Keratinocyte (primary cell): ENCODE data around the gene LSM10. TPM values are rescaled to one million over a fixed set of nuclear protein-coding genes. Genes with fewer than 3 reads are reported as not detected.

Experiments used
- DNase-seq: peaks from one replicate; pipeline ENCODE4 v3.0.0-alpha.2; 2011; ENCODE audit warnings: low read depth, missing footprints, low spot score
- FAIRE-seq: peaks from 2 replicates; lab custom pipeline; 2011; peaks lifted over from hg19 to GRCh38; lab: Jason Lieb, UNC
- H2AFZ ChIP-seq: 2 replicates; pipeline ENCODE4 v1.6.0; 2012; ENCODE audit warnings: low read length, control low read depth, inconsistent platforms; ENCODE audit not compliant: control insufficient read depth
- H3K27ac ChIP-seq: 2 replicates; pipeline ENCODE4 v1.5.1; 2011; ENCODE audit warnings: low read length; ENCODE audit not compliant: control insufficient read depth, insufficient read depth
- H3K27me3 ChIP-seq: 3 replicates; pipeline ENCODE4 v1.6.0; 2011; ENCODE audit warnings: low read length; ENCODE audit not compliant: control insufficient read depth, insufficient read depth; ENCODE audit errors: extremely low read depth
- H3K36me3 ChIP-seq, 2 experiments: 2 replicates in 1 of 2; 3 replicates in 1 of 2; pipeline ENCODE4 v1.5.1; 2011; ENCODE audit warnings: low read length in 2 of 2, mild to moderate bottlenecking in 1 of 2; ENCODE audit not compliant: control insufficient read depth in 2 of 2, insufficient read depth in 2 of 2; ENCODE audit errors: extremely low read depth in 1 of 2
- H3K4me1 ChIP-seq: 3 replicates; pipeline ENCODE4 v1.5.1; 2011; ENCODE audit warnings: low read length; ENCODE audit not compliant: control insufficient read depth, insufficient read depth; ENCODE audit errors: extremely low read depth
- H3K4me2 ChIP-seq: 3 replicates; pipeline ENCODE4 v1.6.0; 2011; ENCODE audit warnings: low read depth, low read length; ENCODE audit not compliant: control insufficient read depth, insufficient read depth; ENCODE audit errors: extremely low read depth
- H3K4me3 ChIP-seq, 3 experiments: fragments of 200-600 bp in 1 of 3; sonication (generic) in 1 of 3; 2 replicates in 2 of 3; 3 replicates in 1 of 3; pipeline ENCODE4 v1.5.1; 2011 to 2016; ENCODE audit warnings: low read length in 3 of 3, mild to moderate bottlenecking in 3 of 3, control low read depth in 2 of 3, inconsistent platforms in 1 of 3, low read depth in 1 of 3, mixed read lengths in 1 of 3, mixed run types in 1 of 3, moderate library complexity in 1 of 3; ENCODE audit not compliant: control insufficient read depth in 2 of 3, insufficient read depth in 2 of 3; ENCODE audit errors: extremely low read depth in 1 of 3
- H3K79me2 ChIP-seq: 2 replicates; pipeline ENCODE4 v1.6.0; 2012; ENCODE audit warnings: low read length; ENCODE audit not compliant: control insufficient read depth, insufficient read depth
- H3K9ac ChIP-seq: 3 replicates; pipeline ENCODE4 v1.6.0; 2011; ENCODE audit warnings: low read length; ENCODE audit not compliant: control insufficient read depth, insufficient read depth; ENCODE audit errors: extremely low read depth
- H3K9me1 ChIP-seq: 3 replicates; pipeline ENCODE4 v1.6.0; 2011; ENCODE audit warnings: low read length; ENCODE audit not compliant: control insufficient read depth, insufficient read depth; ENCODE audit errors: extremely low read depth
- H3K9me3 ChIP-seq: 2 replicates; pipeline ENCODE4 v1.5.1; 2012; ENCODE audit warnings: low read depth, low read length; ENCODE audit not compliant: control insufficient read depth
- H4K20me1 ChIP-seq: 3 replicates; pipeline ENCODE4 v1.6.0; 2011; ENCODE audit warnings: low read length; ENCODE audit not compliant: control insufficient read depth, insufficient read depth; ENCODE audit errors: extremely low read depth
- CTCF ChIP-seq, 3 experiments: IDR thresholded peaks in 1 of 3; conservative IDR thresholded peaks in 1 of 3; optimal IDR thresholded peaks in 1 of 3; 2 replicates in 2 of 3; 3 replicates in 1 of 3; pipeline versions ENCODE3 to v1.5.1; 2011; ENCODE audit warnings: low read length in 3 of 3, mild to moderate bottlenecking in 3 of 3, moderate library complexity in 2 of 3, control low read depth in 1 of 3, inconsistent platforms in 1 of 3; ENCODE audit not compliant: insufficient read depth in 2 of 3; ENCODE audit errors: extremely low read depth in 1 of 3
- EZH2 ChIP-seq: IDR thresholded peaks from one replicate; pipeline ENCODE4 v1.6.1; 2012; ENCODE audit warnings: inconsistent platforms, mild to moderate bottlenecking, low read length, moderate library complexity
- dilution Hi-C: fragments of 300-500 bp; cut with MboI; formaldehyde crosslinking; loops from one replicate; pipeline ENCODE4 v1.7.0; 2020; ENCODE audit warnings: low sequenced_read_pairs; ENCODE audit not compliant: extremely low pct_ligation_motif_present
- polyA plus RNA-seq, 5 experiments: library from polyadenylated mRNA; depleted of rRNA in 3 of 5; stranded (reverse) in 3 of 5; stranded (forward) in 1 of 5; unstranded in 1 of 5; fragments of >200 nt; gene quantifications; 1 replicate in 1 of 5; 2 replicates in 3 of 5; 3 replicates in 1 of 5; pipeline versions ENCODE4 v1.2.1 to v1.2.3, GENCODE V29; 2011 to 2012; ENCODE audit warnings: missing spikeins in 2 of 5, low read depth in 1 of 5, low replicate concordance in 1 of 5

Gene LSM10
- polyA plus RNA-seq, 1 donor (not counting 4 experiments of a cell fraction or from before 2014, with no cell fraction given) = 45.3 TPM

DNA sequence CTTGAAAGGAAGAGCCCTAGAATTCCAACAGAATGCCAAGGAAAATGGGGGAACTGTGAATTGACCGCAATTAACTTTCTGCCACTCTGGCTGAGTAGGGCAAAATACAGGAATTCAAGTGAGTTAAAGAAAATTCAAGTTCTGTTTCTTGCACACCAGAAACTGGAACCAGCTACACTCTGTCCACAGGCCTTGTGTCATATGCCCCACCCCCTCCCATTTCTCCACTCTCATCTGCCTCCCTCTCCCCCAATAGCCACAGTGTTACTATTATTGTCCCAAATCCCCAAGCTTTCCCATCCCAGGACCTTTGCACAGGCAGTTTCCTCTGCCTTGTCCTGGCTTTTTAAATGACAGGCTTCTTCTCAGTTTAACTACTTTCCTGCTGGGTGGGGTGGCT, 7.7 kb downstream of the LSM10 start:
- no peak for FAIRE-seq
- Histone ChIP-seq H3K79me2 (peaks cover 9% of the 10 kb centered on the region), H3K27me3 (no peaks in the 10 kb centered on the region), H3K36me3 (peaks cover 16% of the 10 kb centered on the region in 2 experiments), H3K4me1 (peaks cover 15% of the 10 kb centered on the region), H3K4me2 (no peak overlapping the region), H3K9me3 (no peaks in the 10 kb centered on the region), H4K20me1 (no peaks in the 10 kb centered on the region), H3K4me3 (no peak overlapping the region), H3K9ac (no peak overlapping the region), H3K9me1 (no peaks in the 10 kb centered on the region), H3K27ac (no peak overlapping the region), H2AFZ (no peak overlapping the region)
- DNase-seq = no peak
- dilution Hi-C loops = no loop called here
- TF ChIP-seq EZH2 = no peak
- TF ChIP-seq CTCF (optimal IDR thresholded peaks at IDR 0.05 in 1 of 3, IDR thresholded peaks at IDR 0.05 in 1 of 3, conservative IDR thresholded peaks at IDR 0.05 in 1 of 3; ENCODE audit: extremely low read depth in 1 of 3, insufficient read depth in 2 of 3, low read length in 3 of 3) = no peak

GRCh38 chr1:36389261-36389660, 8.4 kb downstream of the LSM10 start:
- no peak overlapping the region for H3K27ac ChIP-seq
- dilution Hi-C loops = no loop called here

More at GRCh38 chr1:36389261-36389660, 8.4 kb downstream of the LSM10 start:
- Histone ChIP-seq H2AFZ (no peak overlapping the region), H3K27me3 (no peaks in the 10 kb centered on the region), H3K9me1 (no peaks in the 10 kb centered on the region), H3K9me3 (no peaks in the 10 kb centered on the region), H3K9ac (no peak overlapping the region), H3K4me3 (no peak overlapping the region), H4K20me1 (no peaks in the 10 kb centered on the region), H3K36me3 (peaks cover 16% of the 10 kb centered on the region in 2 experiments), H3K79me2 (peaks cover 15% of the 10 kb centered on the region), H3K4me1 (peaks cover 21% of the 10 kb centered on the region), H3K4me2 (no peak overlapping the region)
- FAIRE-seq = no peak
- no peak for DNase-seq
- TF ChIP-seq EZH2 (no peak), CTCF (optimal IDR thresholded peaks at IDR 0.05 in 1 of 3, IDR thresholded peaks at IDR 0.05 in 1 of 3, conservative IDR thresholded peaks at IDR 0.05 in 1 of 3; ENCODE audit: extremely low read depth in 1 of 3, insufficient read depth in 2 of 3, low read length in 3 of 3) (no peak)
